ENCODE results near the gene NHERF1.

GRCh38 chr17:74805591-74805991, 57.2 kb downstream of the NHERF1 start:
- no peak for TF ChIP-seq TBP (optimal IDR thresholded peaks at IDR 0.05; ENCODE audit: low read depth, low read length)
- TF ChIP-seq KDM5B (IDR thresholded peaks at IDR 0.05; ENCODE audit: insufficient replicate concordance, low read depth, low read length), result no peak
- no peak for TF ChIP-seq CTCF (IDR thresholded peaks at IDR 0.05 in 2 of 3, conservative IDR thresholded peaks at IDR 0.05 in 1 of 3; ENCODE audit: insufficient read depth in 2 of 3, low read depth in 1 of 3, low read length in 3 of 3)
- TF ChIP-seq EP300 (IDR thresholded peaks at IDR 0.05; ENCODE audit: low read length), result no peak
- TF ChIP-seq ZZZ3 (IDR thresholded peaks at IDR 0.05), result no peak
- no peak for TF ChIP-seq ARID3A (IDR thresholded peaks at IDR 0.05; ENCODE audit: borderline replicate concordance, low read depth, low read length)
